HG02623 (cell line): ENCODE results near the gene AP1B1.

Experiments used
- ATAC-seq: cut with Tn5 transposase; IDR thresholded peaks from one replicate; pipeline ENCODE4 v1.9.1; 2021; ENCODE audit warnings: moderate library complexity; ENCODE audit not compliant: unreplicated experiment

AP1B1 gene

GRCh38 chr22:29334696-29335344 lies 53.5 kb downstream of the AP1B1 start:
- no peak for ATAC-seq

- no peak for ATAC-seq
These were observed 54.2 kb downstream of the AP1B1 start for GRCh38 chr22:29334148-29334547.

- ATAC-seq = no peak
These were observed 55.4 kb downstream of the AP1B1 start for GRCh38 chr22:29332886-29333496.

- no peak for ATAC-seq
These were observed 56.6 kb downstream of the AP1B1 start for GRCh38 chr22:29331658-29332300.

- no peak for ATAC-seq
These were observed 57.2 kb downstream of the AP1B1 start for GRCh38 chr22:29331213-29331612.

GRCh38 chr22:29330753-29331152 lies 57.6 kb downstream of the AP1B1 start:
- ATAC-seq = no peak

- ATAC-seq = no peak
These were observed 58.1 kb downstream of the AP1B1 start for GRCh38 chr22:29330291-29330690.

- ATAC-seq = no peak
These were observed 58.8 kb downstream of the AP1B1 start for GRCh38 chr22:29329581-29329980.

- no peak for ATAC-seq
These were observed 59.5 kb downstream of the AP1B1 start for GRCh38 chr22:29328566-29329500.

GRCh38 chr22:29328055-29328454 lies 60.3 kb downstream of the AP1B1 start:
- ATAC-seq = no peak

GRCh38 chr22:29327089-29327764 lies 61.1 kb downstream of the AP1B1 start:
- no peak for ATAC-seq

- ATAC-seq = no peak
These were observed 61.9 kb downstream of the AP1B1 start for GRCh38 chr22:29326481-29326880.

GRCh38 chr22:29325785-29326315 lies 62.5 kb downstream of the AP1B1 start:
- no peak for ATAC-seq

- ATAC-seq = no peak
These were observed 63.0 kb downstream of the AP1B1 start for GRCh38 chr22:29325356-29325755.

GRCh38 chr22:29323641-29324040 lies 64.7 kb downstream of the AP1B1 start:
- ATAC-seq = no peak

GRCh38 chr22:29320546-29320945 lies 67.8 kb downstream of the AP1B1 start:
- ATAC-seq = no peak

GRCh38 chr22:29319072-29319471 lies 69.3 kb downstream of the AP1B1 start:
- ATAC-seq = no peak

GRCh38 chr22:29317827-29318454 lies 70.4 kb downstream of the AP1B1 start:
- ATAC-seq = no peak

- no peak for ATAC-seq
These were observed 72.1 kb downstream of the AP1B1 start for GRCh38 chr22:29316141-29316828.
